ENCODE measurements around the gene INPP5A.
"Not testable (repeated sequence)": the region's sequence is repeated elsewhere in the genome, so short reads cannot be mapped to it uniquely, and the experiment has no call there.

INPP5A gene

DNA sequence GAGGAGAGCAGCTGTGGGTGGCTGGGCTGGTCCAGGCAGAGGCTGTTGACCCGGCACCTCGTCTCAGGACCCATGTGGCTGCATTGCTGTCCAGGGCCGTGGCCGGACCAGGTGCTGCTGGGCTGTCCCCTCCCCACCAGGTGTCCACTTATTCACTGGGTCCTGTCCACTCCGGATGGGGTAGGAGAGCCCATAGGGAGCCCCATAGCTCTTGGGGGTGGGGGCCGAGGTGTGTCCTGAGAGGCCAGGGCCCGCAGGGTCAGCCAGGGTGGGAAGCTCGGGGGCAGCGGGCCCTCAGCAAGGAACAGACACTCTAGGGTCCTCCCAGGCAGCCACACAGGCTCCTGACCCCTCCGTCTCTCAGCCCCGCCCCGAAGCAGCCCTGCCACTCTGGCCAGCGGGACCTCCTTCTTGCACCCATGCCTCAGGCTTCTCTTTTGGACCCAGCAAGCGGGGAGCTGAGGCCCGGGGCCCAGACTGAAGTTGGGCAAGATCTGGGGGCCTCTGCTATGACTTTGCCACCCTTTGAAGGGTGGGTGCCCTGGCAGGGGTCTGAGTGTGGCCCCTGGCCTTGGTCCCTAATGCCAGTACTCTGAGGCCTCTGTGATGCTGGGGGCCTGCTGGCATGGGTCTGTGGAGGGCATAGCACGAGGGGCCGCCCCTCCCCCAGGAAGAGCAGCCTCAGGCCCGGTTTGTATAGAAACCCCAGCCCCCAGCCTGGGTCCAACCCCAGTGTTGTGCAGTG is 162.0 kb downstream of the INPP5A start:
- no peak for DNase-seq

GRCh38 chr10:132700156-132701098 is 162.8 kb downstream of the INPP5A start:
- DNase-seq, result no peak

DNA sequence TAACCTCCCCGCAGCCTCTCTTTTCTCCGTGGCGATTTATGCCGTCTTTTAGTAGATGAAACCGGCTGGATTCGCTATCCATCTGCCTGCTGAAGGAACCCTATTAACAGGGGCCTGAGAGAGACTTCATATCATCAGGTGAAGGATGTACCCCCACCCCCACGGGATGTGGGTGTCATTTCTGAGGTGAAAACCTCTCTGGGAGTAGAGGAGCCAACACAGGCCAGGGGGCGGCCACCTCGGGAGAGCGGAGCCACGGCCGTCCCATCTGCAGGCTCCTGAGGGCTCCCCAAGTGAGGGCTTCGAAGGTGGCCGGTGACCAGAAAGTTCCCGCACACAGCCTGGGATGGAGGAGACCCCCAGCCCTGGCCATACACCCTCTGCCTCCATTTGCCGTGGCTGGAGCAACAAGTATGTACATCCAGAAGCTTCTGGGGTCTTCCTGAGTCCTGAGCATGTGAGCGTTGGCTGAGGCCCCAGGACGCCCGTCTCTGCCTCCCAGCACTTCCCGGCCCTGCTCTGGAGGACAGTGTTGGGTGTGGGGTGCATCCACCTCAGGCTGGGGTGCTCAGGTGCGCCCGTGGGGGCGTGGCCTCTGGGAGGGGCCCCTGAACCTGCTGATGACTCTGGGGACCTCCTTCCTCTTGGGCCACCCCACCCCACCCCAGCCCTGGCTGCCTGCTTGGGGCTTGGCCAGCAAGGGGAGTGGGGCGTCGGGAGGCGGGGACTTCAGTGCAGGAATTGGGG is 163.7 kb downstream of the INPP5A start:
- DNase-seq, result no peak

DNA sequence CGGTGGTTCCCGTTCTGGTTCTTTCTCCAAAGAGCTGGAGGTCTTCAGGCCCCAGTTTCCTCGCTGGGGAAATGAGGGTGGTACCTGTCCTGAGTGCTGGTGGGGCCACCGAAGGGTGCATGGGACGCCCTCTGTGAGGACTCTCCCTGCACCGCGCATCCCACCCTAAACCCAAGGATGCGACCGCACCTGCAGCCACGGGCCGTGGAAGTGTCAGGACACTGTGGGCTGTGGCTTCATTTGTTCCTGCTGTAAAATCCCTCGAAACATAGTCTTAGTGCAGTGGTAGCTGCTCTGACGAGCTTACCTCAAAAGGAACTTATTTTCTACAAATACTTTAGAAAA is 164.2 kb downstream of the INPP5A start:
- DNase-seq, result no peak

DNA sequence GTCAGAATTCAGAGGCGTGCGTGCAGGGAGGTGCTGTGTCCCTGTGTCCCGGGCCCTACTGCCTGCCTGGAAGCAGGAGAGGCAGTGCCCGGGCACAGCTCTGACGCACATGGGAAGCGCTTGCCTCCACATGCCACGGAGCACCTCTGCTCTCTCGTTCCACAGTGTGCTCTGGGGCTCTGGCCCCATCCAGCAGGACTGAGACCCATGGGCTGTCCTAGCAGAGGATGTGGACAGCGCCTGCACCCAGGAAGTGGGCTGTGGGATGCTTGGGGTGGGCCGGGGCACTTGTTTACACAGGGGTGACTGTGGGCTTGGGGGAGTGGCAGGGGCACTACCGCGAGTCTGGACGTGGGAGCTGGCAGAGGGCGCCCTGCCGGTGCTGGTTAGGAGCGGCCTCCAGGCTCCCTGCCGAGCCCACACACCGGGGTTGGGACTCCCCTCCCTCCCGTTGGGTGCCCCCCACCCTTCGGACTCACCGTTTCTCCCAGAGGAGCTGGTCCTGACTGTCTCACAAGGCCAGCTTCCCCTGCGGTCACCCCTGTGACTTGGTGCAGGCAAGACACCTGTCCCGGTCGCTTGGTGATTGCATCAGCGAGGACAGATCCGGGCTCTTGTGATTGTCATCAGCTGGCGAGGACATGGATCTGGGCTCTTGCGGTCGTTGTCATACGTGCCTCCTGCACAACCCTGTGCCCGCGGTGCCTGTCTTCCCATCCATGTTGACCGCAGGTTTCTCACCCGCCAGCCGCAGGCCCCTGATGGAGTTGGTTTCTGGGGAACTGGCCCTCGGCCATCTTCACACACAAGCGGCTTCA is 165.2 kb downstream of the INPP5A start:
- no peak for DNase-seq

DNA sequence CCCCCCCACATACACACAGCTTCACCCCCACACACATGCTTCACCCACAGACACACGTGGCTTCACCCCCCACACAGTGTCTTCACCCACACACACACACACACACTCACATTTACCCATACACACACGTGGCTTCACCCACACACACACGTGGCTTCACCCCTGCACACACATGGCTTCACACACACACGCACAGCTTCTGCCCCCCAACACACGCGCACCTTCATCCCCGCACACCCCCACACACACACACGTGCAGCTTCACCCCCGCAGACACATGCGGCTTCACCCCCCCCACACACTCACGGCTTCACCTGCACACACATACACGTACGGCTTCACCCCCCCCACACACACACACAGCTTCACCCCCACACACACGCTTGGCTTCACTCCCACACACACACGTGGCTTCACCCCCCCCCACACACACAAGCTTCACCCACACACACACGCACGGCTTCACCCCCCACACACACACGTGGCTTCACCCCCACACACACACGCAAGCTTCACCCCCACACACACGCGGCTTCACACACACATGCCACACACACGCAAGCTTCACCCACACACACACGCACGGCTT is 165.9 kb downstream of the INPP5A start:
- DNase-seq, result no peak

- no peak for DNase-seq
Measured at GRCh38 chr10:132704008-132704814, 166.6 kb downstream of the INPP5A start.

GRCh38 chr10:132704815-132705064 is 167.2 kb downstream of the INPP5A start:
- not testable (repeated sequence) for DNase-seq

DNA sequence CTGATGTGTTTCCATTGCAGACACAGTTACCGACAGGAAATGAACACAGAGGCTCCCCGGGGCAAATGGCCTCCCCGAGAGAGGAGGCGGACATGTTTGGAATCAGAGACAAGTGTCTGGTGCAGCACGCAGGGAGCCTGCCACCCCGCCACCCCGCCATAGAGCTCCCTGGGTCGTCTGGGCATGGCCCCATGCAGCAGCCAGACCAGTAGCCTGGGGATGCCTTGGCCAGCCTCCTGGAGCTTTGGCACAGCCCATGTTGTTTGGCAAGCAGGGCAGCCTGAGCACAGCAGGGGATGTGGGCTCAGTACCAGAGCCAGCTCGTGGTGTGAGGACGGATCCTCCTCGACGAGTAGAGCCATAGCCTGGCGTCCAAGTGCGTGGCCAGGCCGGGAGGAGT is 167.6 kb downstream of the INPP5A start:
- DNase-seq, result no peak

- no peak for DNase-seq
Measured at GRCh38 chr10:132705943-132706342, 168.4 kb downstream of the INPP5A start.

DNA sequence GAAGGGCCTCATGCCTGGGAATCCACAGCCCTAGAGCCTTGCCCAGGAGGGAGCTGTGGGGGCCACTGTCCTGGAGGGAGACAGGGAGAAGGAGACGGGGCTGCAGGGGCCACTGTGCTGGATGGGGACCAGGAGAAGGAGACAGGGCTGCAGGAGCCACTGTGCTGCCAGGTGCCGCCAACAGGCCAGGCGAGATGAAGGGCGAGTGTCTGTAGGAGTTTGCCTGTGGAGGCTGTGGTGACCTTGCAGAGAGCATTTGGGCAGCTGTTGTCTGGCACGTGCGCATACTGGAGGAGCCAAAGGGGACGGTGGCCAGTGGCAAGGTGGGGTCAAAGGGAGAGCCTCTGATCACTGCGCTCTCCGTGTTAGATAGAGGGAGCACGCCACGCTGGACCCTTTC is 169.1 kb downstream of the INPP5A start:
- no peak for DNase-seq

DNA sequence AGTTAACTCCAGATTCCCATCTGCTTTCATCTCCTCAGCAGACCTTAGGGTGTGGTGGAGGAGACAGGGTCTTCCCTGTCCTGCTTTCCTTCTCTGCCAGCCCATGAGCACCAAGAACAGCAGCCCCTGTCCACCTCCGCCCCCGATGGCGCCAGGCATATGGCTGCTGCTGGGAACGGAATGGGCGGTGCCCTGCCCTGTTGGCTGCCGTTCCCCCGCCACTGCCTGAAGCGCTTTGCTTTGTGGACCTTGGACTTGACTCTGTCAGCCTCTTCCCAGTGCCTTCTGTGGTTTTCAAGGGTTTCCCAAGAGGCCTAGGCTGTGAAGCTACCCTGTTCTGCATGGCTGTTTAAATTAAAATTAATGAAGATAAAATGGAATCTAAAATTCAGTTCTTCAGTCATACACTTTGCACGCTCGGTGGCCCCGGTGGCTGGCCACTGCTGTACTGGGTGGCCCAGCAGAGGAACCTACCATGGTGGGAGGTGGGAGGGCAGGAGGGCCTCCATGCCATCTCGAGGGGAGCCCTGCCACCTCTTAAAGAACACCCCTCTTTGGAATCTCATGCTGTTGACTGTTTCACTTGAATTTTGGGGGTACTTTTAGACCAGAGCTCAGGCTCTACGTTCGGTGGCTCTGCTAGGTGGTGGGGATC is 169.7 kb downstream of the INPP5A start:
- no peak for DNase-seq

GRCh38 chr10:132707776-132708171 is 170.2 kb downstream of the INPP5A start:
- no peak for DNase-seq

DNA sequence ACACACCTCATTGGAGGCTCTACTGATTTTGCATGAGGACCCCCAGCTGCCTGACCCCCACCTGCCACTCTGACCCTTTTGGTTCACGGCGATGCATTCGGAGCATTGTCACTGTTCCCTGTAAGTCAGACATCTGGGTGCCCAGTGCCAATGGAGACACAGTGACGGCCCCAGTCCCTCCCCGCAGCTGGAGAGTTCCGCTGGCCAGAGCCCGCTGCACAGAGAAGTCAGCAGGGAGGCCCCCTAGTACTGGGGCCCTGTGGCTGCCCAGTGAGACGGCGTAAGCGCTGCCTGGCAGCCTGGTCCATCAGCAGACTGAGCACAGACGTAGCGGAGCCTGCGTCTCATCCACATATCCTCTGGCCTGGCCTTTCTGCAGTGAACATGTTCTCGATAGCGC is 170.9 kb downstream of the INPP5A start:
- no peak for DNase-seq

DNA sequence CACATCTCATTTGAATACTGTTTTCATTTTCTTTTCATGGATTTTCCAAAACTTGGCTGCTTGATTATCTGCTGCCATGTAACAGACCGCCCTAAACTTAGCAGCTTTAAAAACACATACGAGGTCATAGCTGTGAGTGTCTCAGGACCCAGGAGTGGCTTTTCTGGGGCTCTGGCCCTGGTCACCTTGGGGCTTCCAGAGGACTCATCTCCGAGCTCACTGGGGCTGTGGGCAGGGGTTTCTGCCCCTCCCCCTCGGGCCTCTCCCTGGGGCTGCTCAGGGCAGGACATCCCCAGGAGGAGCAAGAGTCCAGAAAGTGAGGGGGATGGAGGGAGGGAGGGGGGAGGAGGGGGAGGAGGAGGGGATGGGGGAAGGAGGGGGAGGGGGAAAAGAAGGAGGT is 171.3 kb downstream of the INPP5A start:
- DNase-seq, result no peak

DNA sequence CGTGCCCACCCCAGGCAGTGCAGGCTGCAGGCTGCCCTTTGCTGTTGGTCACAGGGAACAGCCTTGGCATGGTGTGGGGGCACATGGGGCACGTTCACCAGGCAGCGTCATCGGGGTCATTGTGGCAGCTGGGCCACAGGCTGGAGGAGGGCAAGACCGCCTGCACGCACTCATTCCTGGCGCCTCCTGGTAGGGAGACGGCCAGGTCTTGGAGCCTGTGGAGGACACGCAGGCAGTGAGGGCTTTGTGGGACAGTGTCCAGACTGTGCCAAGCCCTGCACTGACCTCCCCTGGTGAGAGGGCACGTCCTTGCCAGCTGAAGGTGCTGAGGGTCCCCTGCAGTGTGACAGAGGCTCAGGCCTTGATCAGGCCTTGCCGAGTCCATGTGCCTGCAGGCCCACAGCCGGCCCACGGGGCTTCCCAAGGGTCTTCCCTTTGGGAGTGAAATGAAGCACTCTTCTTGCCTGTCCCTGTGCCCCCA is 171.9 kb downstream of the INPP5A start:
- no peak for DNase-seq

DNA sequence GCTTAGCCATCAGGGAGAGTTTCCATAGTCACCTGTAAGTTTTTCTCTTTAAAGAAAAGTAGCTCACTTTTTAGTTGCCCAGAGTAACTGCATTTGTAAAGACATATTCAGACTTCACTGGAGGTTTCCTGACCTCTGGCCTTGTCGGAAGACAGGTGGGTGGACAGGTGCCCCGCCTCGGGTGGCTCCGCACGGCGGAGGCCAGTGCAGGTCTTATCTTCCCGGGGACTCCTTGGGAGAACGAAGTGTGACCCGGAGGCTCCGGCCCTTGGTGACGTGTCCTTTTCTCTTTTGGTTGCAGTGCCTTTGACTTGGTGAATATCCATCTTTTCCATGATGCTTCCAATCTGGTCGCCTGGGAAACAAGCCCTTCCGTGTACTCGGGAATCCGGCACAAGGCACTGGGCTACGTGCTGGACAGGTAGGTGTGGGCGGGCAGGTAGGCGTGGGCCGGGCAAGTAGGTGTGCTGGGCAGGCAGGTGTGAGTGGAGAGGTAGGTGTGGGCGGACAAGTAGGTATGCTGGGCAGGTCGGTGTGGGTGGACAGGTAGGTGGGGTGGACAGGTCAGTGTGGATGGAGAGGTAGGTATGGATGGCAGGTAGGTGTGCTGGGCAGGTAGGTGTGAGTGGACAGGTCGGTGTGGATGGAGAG is 172.6 kb downstream of the INPP5A start:
- DNase-seq, result no peak

GRCh38 chr10:132710746-132711612 is 173.4 kb downstream of the INPP5A start:
- DNase-seq, result no peak

GRCh38 chr10:132711613-132712121 is 174.1 kb downstream of the INPP5A start:
- DNase-seq, result no peak

Measured in stimulated activated CD4-positive, alpha-beta T cell treated with anti-CD3 and anti-CD28 coated beads, Interleukin-1b, Interleukin-23, amount 100 ng/mL, for 48 hours (primary cell).